ENCODE data around the gene PAFAH1B1.
"Not testable (repeated sequence)": the region's sequence is repeated elsewhere in the genome, so short reads cannot be mapped to it uniquely, and the experiment has no call there.

Gene PAFAH1B1

DNA sequence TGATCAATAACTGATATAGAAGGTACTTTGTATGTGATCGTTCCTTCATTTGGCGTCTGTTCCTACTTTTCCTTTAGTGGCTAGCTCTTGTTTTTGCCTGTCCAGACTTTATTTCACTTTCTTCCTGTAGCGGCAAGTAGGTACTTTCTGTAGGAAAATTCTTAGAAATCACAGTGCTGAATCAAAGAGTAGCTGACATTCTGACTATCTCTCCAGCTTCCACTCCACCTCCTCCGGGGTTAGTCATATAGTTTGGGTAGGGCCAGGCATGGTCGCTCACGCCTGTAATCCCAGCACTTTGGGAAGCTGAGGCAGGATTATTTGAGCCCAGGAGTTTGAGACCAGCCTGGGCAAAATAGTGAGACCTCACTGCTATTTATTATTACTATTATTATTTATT, 29.9 kb upstream of the PAFAH1B1 start:
- Histone ChIP-seq H3K27ac (ENCODE audit: low read depth, low read length) (no peak overlapping the region), H3K9me3 (ENCODE audit: control insufficient read depth, insufficient read depth, low read depth, low read length) (peaks cover 16% of the 10 kb centered on the region), H3K9ac (ENCODE audit: low read length) (no peak overlapping the region), H3K4me1 (ENCODE audit: control insufficient read depth, insufficient read depth, low read length) (peaks cover 4% of the 10 kb centered on the region; the same call in 1 of the 2 replicates), H3K27me3 (ENCODE audit: control insufficient read depth, insufficient read depth, low read length) (no peaks in the 10 kb centered on the region), H3K4me3 (ENCODE audit: low read depth, low read length) (no peak overlapping the region), H3K36me3 (ENCODE audit: control insufficient read depth, insufficient read depth, low read length) (no peaks in the 10 kb centered on the region)

DNA sequence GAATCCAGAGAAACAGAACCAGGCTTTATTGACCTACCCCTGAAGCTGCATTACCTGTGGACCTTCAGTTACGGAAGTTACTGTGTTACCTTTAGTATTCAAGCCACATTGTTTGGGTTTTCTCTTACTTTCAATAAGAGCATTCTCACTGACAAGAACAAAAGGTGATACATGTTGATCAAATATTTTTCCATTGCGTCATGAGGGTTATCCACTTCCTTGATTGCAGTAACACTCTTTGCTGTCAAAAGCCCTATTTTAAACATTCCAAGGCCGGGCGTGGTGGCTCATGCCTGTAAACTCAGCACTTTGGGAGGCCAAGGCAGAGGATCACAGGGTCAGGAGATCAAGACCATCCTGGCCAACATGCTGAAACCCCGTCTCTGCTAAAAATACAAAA, 28.6 kb upstream of the PAFAH1B1 start:
- peaks cover 15% of the 10 kb centered on the region for H3K9me3 ChIP-seq (ENCODE audit: control insufficient read depth, insufficient read depth, low read depth, low read length)
- peaks cover 4% of the 10 kb centered on the region; the same call in 1 of the 2 replicates for H3K4me1 ChIP-seq (ENCODE audit: control insufficient read depth, insufficient read depth, low read length)
- H3K27me3 ChIP-seq (ENCODE audit: control insufficient read depth, insufficient read depth, low read length) = no peaks in the 10 kb centered on the region
- H3K4me3 ChIP-seq (ENCODE audit: low read depth, low read length) = no peak overlapping the region
- H3K27ac ChIP-seq (ENCODE audit: low read depth, low read length) = no peak overlapping the region
- no peaks in the 10 kb centered on the region for H3K36me3 ChIP-seq (ENCODE audit: control insufficient read depth, insufficient read depth, low read length)
- no peak overlapping the region for H3K9ac ChIP-seq (ENCODE audit: low read length)

DNA sequence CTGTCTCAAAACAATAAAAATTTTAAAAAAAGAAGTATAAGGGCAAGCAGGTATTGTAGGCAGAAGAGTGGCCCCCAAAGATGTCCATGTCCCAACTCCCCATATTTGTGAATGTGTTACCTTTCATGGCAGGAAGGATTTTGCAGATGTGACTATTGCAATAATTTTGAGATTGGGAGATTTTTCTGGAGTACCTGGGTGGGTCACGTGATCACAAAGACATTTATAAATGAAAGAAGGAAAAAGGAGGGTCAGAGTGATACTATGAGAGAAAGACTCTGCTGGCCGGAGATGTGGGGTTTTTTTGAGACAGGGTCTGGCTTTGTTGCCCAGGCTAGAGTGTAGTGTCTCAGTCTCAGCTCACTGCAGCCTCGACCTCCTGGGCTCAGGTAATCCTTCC, 27.4 kb upstream of the PAFAH1B1 start:
- Histone ChIP-seq H3K9me3 (ENCODE audit: control insufficient read depth, insufficient read depth, low read depth, low read length) (peaks cover 8% of the 10 kb centered on the region; the same call in 1 of the 2 replicates), H3K27ac (ENCODE audit: low read depth, low read length) (no peak overlapping the region), H3K4me3 (ENCODE audit: low read depth, low read length) (no peak overlapping the region), H3K36me3 (ENCODE audit: control insufficient read depth, insufficient read depth, low read length) (no peaks in the 10 kb centered on the region), H3K9ac (ENCODE audit: low read length) (no peak overlapping the region), H3K27me3 (ENCODE audit: control insufficient read depth, insufficient read depth, low read length) (no peaks in the 10 kb centered on the region), H3K4me1 (ENCODE audit: control insufficient read depth, insufficient read depth, low read length) (peaks cover 4% of the 10 kb centered on the region; the same call in 1 of the 2 replicates)

DNA sequence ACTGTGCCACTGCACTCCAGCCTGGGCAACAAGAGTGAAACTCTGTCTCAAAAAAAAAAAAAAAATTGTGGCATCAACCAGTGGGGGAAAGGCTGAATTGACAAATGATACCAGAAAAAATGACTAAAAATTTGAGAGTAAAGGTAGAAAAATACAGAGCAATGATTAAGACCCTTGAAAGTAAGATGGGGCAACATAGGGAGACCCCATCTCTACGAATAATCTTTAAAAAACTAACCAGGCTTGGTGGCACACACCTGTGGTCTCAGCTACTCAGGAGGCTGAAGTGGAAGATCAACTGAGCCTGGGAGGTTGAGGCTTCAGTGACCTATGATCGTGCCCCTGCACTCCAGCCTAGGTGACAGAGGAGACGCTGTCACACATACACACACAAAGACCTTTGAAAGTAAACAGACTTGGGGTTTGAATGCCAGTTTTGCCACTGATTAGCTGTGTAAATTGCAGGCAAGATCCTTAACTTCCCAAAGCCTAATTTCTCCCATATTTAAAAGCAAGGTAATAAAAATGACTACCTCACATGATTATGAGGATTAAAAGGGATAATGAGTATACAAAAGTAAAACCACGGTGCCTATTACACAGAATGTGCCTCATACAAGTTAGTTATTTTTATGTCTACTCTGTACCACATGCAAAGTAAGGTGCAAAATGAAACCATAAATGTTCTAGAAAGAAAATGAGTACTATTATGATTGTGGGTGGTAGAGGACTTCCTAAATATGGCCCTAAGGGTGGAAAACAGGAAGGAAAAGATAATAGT, 21.7 kb upstream of the PAFAH1B1 start:
- Histone ChIP-seq H3K27ac (ENCODE audit: low read depth, low read length) (no peak overlapping the region), H3K4me1 (ENCODE audit: control insufficient read depth, insufficient read depth, low read length) (no peaks in the 10 kb centered on the region), H3K27me3 (ENCODE audit: control insufficient read depth, insufficient read depth, low read length) (no peaks in the 10 kb centered on the region), H3K9ac (ENCODE audit: low read length) (no peak overlapping the region), H3K4me3 (ENCODE audit: low read depth, low read length) (no peak overlapping the region), H3K36me3 (ENCODE audit: control insufficient read depth, insufficient read depth, low read length) (no peaks in the 10 kb centered on the region), H3K9me3 (ENCODE audit: control insufficient read depth, insufficient read depth, low read depth, low read length) (no peaks in the 10 kb centered on the region)

DNA sequence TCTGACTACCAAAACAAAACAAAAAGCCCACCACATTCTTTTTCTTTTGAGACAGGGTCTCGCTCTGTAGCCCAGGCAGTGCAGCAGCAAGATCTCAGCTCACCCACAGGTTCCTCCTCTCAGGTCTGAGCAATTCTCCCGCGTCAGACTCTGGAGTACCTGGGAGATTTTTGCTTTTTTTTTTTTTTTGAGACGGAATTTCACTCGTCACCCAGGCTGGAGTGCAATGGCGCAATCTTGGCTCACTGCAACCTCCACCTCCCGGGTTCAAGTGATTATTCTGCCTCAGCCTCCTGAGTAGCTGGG, 21.2 kb upstream of the PAFAH1B1 start:
- H3K4me3 ChIP-seq (ENCODE audit: low read depth, low read length); H3K9ac ChIP-seq (ENCODE audit: low read length); H3K9me3 ChIP-seq (ENCODE audit: control insufficient read depth, insufficient read depth, low read depth, low read length); H3K4me1 ChIP-seq (ENCODE audit: control insufficient read depth, insufficient read depth, low read length); H3K36me3 ChIP-seq (ENCODE audit: control insufficient read depth, insufficient read depth, low read length); H3K27me3 ChIP-seq (ENCODE audit: control insufficient read depth, insufficient read depth, low read length); H3K27ac ChIP-seq (ENCODE audit: low read depth, low read length): not testable (repeated sequence)

DNA sequence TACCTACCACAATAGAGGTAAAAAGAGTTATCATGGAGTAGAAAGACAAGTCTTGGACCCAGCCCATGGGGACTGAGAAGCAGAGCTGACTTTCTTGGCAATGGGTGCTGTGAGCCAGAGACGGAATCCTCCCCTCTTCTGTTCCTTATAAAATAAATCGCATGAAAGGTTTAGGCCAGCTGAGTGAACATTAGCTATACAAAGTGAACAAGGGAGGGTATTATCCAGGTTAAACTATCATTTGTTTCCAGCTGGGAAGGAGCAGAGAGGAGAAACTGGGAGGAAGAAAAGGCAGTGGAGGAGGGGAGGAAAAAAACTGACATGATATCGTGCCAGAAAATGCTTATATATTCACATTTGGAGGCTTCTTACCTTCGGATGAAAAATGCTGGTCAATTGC, 13.3 kb upstream of the PAFAH1B1 start:
- Histone ChIP-seq H3K9ac (ENCODE audit: low read length) (no peak overlapping the region), H3K27ac (ENCODE audit: low read depth, low read length) (no peak overlapping the region), H3K36me3 (ENCODE audit: control insufficient read depth, insufficient read depth, low read length) (no peaks in the 10 kb centered on the region), H3K4me3 (ENCODE audit: low read depth, low read length) (no peak overlapping the region), H3K9me3 (ENCODE audit: control insufficient read depth, insufficient read depth, low read depth, low read length) (no peaks in the 10 kb centered on the region), H3K4me1 (ENCODE audit: control insufficient read depth, insufficient read depth, low read length) (no peaks in the 10 kb centered on the region; the same call in 1 of the 2 replicates), H3K27me3 (ENCODE audit: control insufficient read depth, insufficient read depth, low read length) (no peaks in the 10 kb centered on the region)

DNA sequence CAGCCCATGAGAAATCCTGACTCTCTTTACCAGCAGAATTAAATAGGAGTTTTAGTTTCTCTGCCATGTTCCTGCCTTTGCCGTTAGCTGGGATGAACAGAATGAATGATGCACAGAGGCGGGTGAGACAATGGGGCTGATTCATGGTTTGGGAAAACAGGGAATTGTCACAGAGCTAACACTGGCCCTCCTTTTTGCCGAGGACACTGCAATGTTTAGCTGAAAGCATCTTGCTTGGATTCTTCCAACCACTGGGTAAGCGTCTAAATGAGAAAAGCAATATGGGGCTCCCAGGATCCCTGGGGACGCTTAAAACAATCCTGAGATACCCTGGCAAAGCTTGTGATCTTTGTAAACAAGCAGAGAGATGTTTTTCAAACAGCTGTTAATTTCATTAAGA, 12.8 kb upstream of the PAFAH1B1 start:
- Histone ChIP-seq H3K27ac (ENCODE audit: low read depth, low read length) (no peak overlapping the region), H3K36me3 (ENCODE audit: control insufficient read depth, insufficient read depth, low read length) (no peaks in the 10 kb centered on the region), H3K27me3 (ENCODE audit: control insufficient read depth, insufficient read depth, low read length) (no peaks in the 10 kb centered on the region), H3K4me1 (ENCODE audit: control insufficient read depth, insufficient read depth, low read length) (no peaks in the 10 kb centered on the region; the same call in 1 of the 2 replicates), H3K4me3 (ENCODE audit: low read depth, low read length) (no peak overlapping the region), H3K9ac (ENCODE audit: low read length) (no peak overlapping the region), H3K9me3 (ENCODE audit: control insufficient read depth, insufficient read depth, low read depth, low read length) (no peaks in the 10 kb centered on the region)

DNA sequence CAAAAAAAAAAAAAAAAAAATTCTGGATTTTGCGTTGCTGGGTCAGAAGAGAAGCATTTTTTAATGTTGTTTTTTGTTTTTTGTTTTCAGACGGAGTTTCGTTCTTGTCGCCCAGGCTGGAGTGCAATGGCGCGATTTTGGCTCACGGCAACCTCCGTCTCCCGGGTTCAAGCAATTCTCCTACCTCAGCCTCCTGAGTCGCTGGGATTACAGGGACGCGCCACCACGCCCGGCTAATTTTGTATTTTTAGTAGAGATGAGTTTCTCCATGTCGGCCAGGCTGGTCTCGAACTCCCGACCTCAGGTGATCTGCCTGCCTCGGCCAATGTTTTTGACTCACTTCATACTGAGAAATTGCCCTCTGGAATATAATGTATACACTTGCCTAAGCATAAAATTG, 11.0 kb upstream of the PAFAH1B1 start:
- no peak overlapping the region for H3K27ac ChIP-seq (ENCODE audit: low read depth, low read length)
- H3K9ac ChIP-seq (ENCODE audit: low read length) = no peak overlapping the region

DNA sequence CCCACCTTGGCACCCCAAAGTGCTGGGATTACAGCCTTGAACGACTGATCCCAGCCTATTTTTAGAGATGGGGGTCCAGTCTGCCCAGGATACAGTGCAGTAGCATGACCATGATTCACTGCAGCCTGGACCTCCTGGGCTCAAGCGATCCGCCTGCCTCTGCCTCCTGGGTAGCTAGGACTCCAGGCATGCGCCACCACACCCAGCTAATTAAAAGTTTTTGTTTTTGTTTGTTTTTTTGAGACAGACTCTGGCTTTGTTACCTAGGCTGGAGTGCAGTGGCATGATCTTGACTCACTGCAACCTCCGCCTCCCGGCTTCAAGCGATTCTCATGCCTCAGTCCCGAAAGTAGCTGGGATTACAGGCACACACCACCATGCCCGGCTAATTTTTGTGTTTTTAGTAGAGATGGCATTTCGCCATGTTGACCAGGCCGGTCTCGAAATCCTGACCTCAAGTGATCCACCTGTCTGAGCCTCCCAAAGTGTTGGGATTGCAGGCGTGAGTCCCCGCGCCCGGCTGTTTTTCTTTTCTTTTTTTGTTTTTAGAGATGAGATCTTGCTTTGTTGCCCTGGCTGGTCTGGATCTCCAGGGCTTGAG, 2.3 kb upstream of the PAFAH1B1 start:
- no peak overlapping the region for H3K9ac ChIP-seq (ENCODE audit: low read length)
- no peaks in the 10 kb centered on the region; the same call in 1 of the 2 replicates for H3K4me1 ChIP-seq (ENCODE audit: control insufficient read depth, insufficient read depth, low read length)
- no peaks in the 10 kb centered on the region for H3K27me3 ChIP-seq (ENCODE audit: control insufficient read depth, insufficient read depth, low read length)
- no peaks in the 10 kb centered on the region for H3K9me3 ChIP-seq (ENCODE audit: control insufficient read depth, insufficient read depth, low read depth, low read length)
- H3K27ac ChIP-seq (ENCODE audit: low read depth, low read length) = no peak overlapping the region
- no peak overlapping the region for H3K4me3 ChIP-seq (ENCODE audit: low read depth, low read length)
- no peaks in the 10 kb centered on the region for H3K36me3 ChIP-seq (ENCODE audit: control insufficient read depth, insufficient read depth, low read length)

More for the DNA sequence above, 11.0 kb upstream of the PAFAH1B1 start:
- no peaks in the 10 kb centered on the region for H3K36me3 ChIP-seq (ENCODE audit: control insufficient read depth, insufficient read depth, low read length)
- no peaks in the 10 kb centered on the region for H3K9me3 ChIP-seq (ENCODE audit: control insufficient read depth, insufficient read depth, low read depth, low read length)
- no peak overlapping the region for H3K4me3 ChIP-seq (ENCODE audit: low read depth, low read length)
- no peaks in the 10 kb centered on the region; the same call in 1 of the 2 replicates for H3K4me1 ChIP-seq (ENCODE audit: control insufficient read depth, insufficient read depth, low read length)
- H3K27me3 ChIP-seq (ENCODE audit: control insufficient read depth, insufficient read depth, low read length) = no peaks in the 10 kb centered on the region

DNA sequence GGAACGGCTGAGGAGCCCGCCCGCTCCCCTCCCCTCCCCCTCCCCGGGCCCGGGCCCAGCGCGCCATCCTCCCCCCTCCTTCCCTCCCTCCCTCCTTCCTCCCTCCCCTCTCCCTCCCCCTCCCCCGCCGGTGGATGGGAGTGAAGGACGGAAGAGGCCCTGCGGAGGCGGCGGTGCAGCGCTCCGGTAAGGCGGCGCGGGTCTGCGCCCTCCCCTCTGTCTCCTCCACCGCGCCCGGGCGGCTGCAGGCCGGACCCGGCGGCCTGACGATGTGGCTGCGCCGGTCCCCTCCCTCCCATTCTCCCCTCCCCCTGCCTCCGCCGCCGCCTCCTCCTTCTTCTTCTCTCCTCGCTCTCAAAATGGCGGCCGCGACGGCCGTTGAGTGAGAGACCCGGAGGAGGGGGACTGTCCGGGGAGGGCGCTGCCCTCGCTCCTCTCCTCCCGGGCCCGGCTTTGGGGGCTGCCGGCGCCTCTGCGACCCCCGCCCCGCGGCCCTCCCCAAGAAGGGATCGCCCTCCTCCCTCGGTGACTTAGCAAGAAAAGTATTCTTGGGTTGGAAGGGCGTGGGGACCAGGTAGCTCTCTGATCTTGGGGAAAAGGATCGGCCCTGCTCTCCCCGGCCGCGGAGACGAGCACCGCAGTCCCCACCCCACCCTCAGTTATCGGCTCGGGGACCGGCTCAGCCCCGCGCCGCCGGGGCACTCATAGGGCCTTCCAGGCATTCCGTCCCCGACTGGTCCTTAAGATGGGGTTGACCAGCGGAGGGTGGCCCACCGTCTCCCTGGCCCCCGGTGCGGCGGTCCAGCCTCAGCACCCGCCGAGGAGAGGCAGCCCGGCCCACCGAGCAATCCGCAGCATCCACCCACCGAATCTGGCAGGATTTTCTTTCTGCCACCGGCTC, 617 bp downstream of the PAFAH1B1 start:
- Histone ChIP-seq H3K27me3 (ENCODE audit: control insufficient read depth, insufficient read depth, low read length) (no peaks in the 10 kb centered on the region), H3K4me1 (ENCODE audit: control insufficient read depth, insufficient read depth, low read length) (peaks cover 6% of the 10 kb centered on the region), H3K27ac (ENCODE audit: low read depth, low read length) (peak overlapping the region; percentile 98), H3K36me3 (ENCODE audit: control insufficient read depth, insufficient read depth, low read length) (no peaks in the 10 kb centered on the region), H3K9ac (ENCODE audit: low read length) (peak overlapping the region; percentile 91), H3K4me3 (ENCODE audit: low read depth, low read length) (peak overlapping the region; percentile 83), H3K9me3 (ENCODE audit: control insufficient read depth, insufficient read depth, low read depth, low read length) (no peaks in the 10 kb centered on the region)

Measured in HUES6 (cell line).